HFFc6 (cell line): ENCODE results near the gene PEX11A. TPM values are rescaled to one million over a fixed set of nuclear protein-coding genes. Genes with fewer than 3 reads are reported as not detected.

Experiments
- DNase-seq: peaks from one replicate; pipeline ENCODE4 v3.0.0-alpha.2; 2018
- H3K27ac Mint-ChIP-seq: 2 replicates; pipeline ENCODE4 v1.8.0; 2020; ENCODE audit warnings: mild to moderate bottlenecking, mixed read lengths
- H3K27me3 Mint-ChIP-seq: 2 replicates; pipeline ENCODE4 v1.8.0; 2021; ENCODE audit warnings: mild to moderate bottlenecking, moderate library complexity, mixed read lengths; ENCODE audit not compliant: insufficient read depth
- H3K36me3 Mint-ChIP-seq: 2 replicates; pipeline ENCODE4 v1.8.0; 2021; ENCODE audit warnings: low read depth, mixed read lengths
- H3K4me1 Mint-ChIP-seq: 2 replicates; pipeline ENCODE4 v1.8.0; 2020; ENCODE audit warnings: low read depth, mixed read lengths
- H3K4me3 Mint-ChIP-seq: 2 replicates; pipeline ENCODE4 v1.8.0; 2020; ENCODE audit warnings: mild to moderate bottlenecking, moderate library complexity, mixed read lengths
- H3K9me3 Mint-ChIP-seq: 2 replicates; pipeline ENCODE4 v1.8.0; 2020; ENCODE audit warnings: mild to moderate bottlenecking, mixed read lengths
- CTCF ChIP-seq: fragments of 200-600 bp; sonication (generic); IDR thresholded peaks from 2 replicates; pipeline ENCODE4 v1.5.0; 2021; ENCODE audit warnings: antibody characterized with exemption, mild to moderate bottlenecking
- total RNA-seq, 6 experiments: library from RNA; stranded (reverse); fragmentation: NEBNext Ultra II Directional; extraction: Animal tissue kit (Norgen Biotek cat#: 25700); gene quantifications; 2 replicates in 1 of 6; 3 replicates in 5 of 6; pipeline ENCODE4 v1.2.3, GENCODE V29; 2021

PEX11A gene
- total RNA-seq, 6 experiments from 2014 or later, result 2.1 to 4.6 (median 3.0) TPM

- no peak for DNase-seq
- TF ChIP-seq CTCF, result no peak
- Mint-ChIP-seq H3K27ac (no peak overlapping the region), H3K36me3 (peaks cover 15% of the 10 kb centered on the region), H3K4me1 (peaks cover 18% of the 10 kb centered on the region), H3K27me3 (peaks cover 7% of the 10 kb centered on the region), H3K9me3 (no peaks in the 10 kb centered on the region), H3K4me3 (no peak overlapping the region)
These were observed 40.8 kb downstream of the PEX11A start for GRCh38 chr15:89649716-89650115.

- peaks cover 12% of the 10 kb centered on the region for H3K4me1 Mint-ChIP-seq
- peaks cover 19% of the 10 kb centered on the region for H3K36me3 Mint-ChIP-seq
- H3K27me3 Mint-ChIP-seq, result peaks cover 5% of the 10 kb centered on the region
- no peak for TF ChIP-seq CTCF
- DNase-seq, result no peak
- H3K9me3 Mint-ChIP-seq, result no peaks in the 10 kb centered on the region
- H3K27ac Mint-ChIP-seq, result no peak overlapping the region
- H3K4me3 Mint-ChIP-seq, result no peak overlapping the region
These were observed 41.4 kb downstream of the PEX11A start for GRCh38 chr15:89649013-89649625.

- no peak for TF ChIP-seq CTCF
- Mint-ChIP-seq H3K27me3 (peaks cover 3% of the 10 kb centered on the region), H3K36me3 (peaks cover 25% of the 10 kb centered on the region), H3K27ac (no peak overlapping the region), H3K4me1 (peaks cover 5% of the 10 kb centered on the region), H3K4me3 (no peak overlapping the region), H3K9me3 (no peaks in the 10 kb centered on the region)
- no peak for DNase-seq
These were observed 42.2 kb downstream of the PEX11A start for GRCh38 chr15:89648106-89649012.

- TF ChIP-seq CTCF, result peak; percentile 91
- Mint-ChIP-seq H3K36me3 (peaks cover 23% of the 10 kb centered on the region), H3K4me1 (no peaks in the 10 kb centered on the region), H3K27ac (no peak overlapping the region), H3K27me3 (peaks cover 3% of the 10 kb centered on the region), H3K9me3 (no peaks in the 10 kb centered on the region), H3K4me3 (no peak overlapping the region)
- DNase-seq, result peak; percentile 31
These were observed 43.2 kb downstream of the PEX11A start for GRCh38 chr15:89647191-89647851.

GRCh38 chr15:89646416-89647141 lies 44.0 kb downstream of the PEX11A start:
- Mint-ChIP-seq H3K27me3 (peaks cover 3% of the 10 kb centered on the region), H3K4me3 (no peak overlapping the region), H3K9me3 (no peaks in the 10 kb centered on the region), H3K36me3 (peaks cover 24% of the 10 kb centered on the region), H3K27ac (no peak overlapping the region), H3K4me1 (no peaks in the 10 kb centered on the region)
- DNase-seq, result no peak
- no peak for TF ChIP-seq CTCF
